A549 (cell line): Measurements from ENCODE around the gene MLLT3. TPM values are rescaled to one million over a fixed set of nuclear protein-coding genes. Genes with fewer than 3 reads are reported as not detected.

Experiments
- ATAC-seq, 2 experiments: fragments of 200-7000 bp in 1 of 2; fragments of >200 bp in 1 of 2; cut with Nextera tagmentation in 1 of 2; cut with Tn5 transposase in 1 of 2; 3 replicates each; pipeline versions ENCODE4 v1.8.0 to v1.9.1; 2018 to 2020; ENCODE audit warnings: mild to moderate bottlenecking in 1 of 2, moderate library complexity in 1 of 2
- CTCF ChIA-PET: fragments of 300-600 bp; sonication (Branson Sonifier 250); formaldehyde crosslinking; extraction: SDS; loops from one replicate; lab custom pipeline; 2021; ENCODE audit warnings: antibody characterized with exemption, inconsistent platforms; lab: Yijun Ruan, JAX
- POLR2A ChIA-PET: fragments of 350-600 bp; formaldehyde crosslinking; extraction: SDS; loops from one replicate; lab custom pipeline; 2021; ENCODE audit warnings: antibody characterized with exemption, inconsistent platforms; lab: Yijun Ruan, JAX
- DNase-seq, 2 experiments: peaks; one replicate each; pipeline versions ENCODE4 v3.0.0 to v3.0.0-alpha.2; 2011 to 2016; ENCODE audit warnings: low read depth in 1 of 2, low spot score in 1 of 2
- FAIRE-seq: peaks from 2 replicates; lab custom pipeline; 2011; peaks lifted over from hg19 to GRCh38; lab: Jason Lieb, UNC
- H3K27ac ChIP-seq, 2 experiments: fragments of >200 bp; sonication (Bioruptor Twin); formaldehyde crosslinking; 3 replicates each; pipeline ENCODE4 v1.5.1; 2016 to 2017
- H3K4me1 ChIP-seq: fragments of >200 bp; sonication (Bioruptor Twin); formaldehyde crosslinking; 3 replicates; pipeline ENCODE4 v1.6.1; 2016
- H3K4me2 ChIP-seq: fragments of >200 bp; sonication (Bioruptor Twin); formaldehyde crosslinking; 3 replicates; pipeline ENCODE4 v1.6.1; 2016
- H3K4me3 ChIP-seq: fragments of >200 bp; sonication (Bioruptor Twin); formaldehyde crosslinking; 3 replicates; pipeline ENCODE4 v1.5.1; 2016
- H3K9me3 ChIP-seq: fragments of >200 bp; sonication (Bioruptor Twin); formaldehyde crosslinking; 3 replicates; pipeline ENCODE4 v1.6.1; 2016
- BCL3 ChIP-seq: fragments of >200 bp; sonication (Bioruptor Twin); formaldehyde crosslinking; IDR thresholded peaks from 3 replicates; pipeline ENCODE4 v1.6.1; 2016
- CBX2 ChIP-seq: fragments of 200-600 bp; sonication (generic); IDR thresholded peaks from 2 replicates; pipeline ENCODE4 v1.6.1; 2016; ENCODE audit warnings: low read depth, mild to moderate bottlenecking, borderline replicate concordance
- CHD2 ChIP-seq: fragments of 150-350 bp; IDR thresholded peaks from 2 replicates; pipeline ENCODE4 v1.6.1; 2014; ENCODE audit warnings: low read length; ENCODE audit not compliant: partially characterized antibody
- ELK1 ChIP-seq: fragments of 150-350 bp; IDR thresholded peaks from 2 replicates; pipeline ENCODE4 v1.6.1; 2014; ENCODE audit warnings: low read depth, mild to moderate bottlenecking, low read length
- EP300 ChIP-seq, 2 experiments: fragments of >200 bp; sonication (Bioruptor Twin); formaldehyde crosslinking; IDR thresholded peaks; 2 replicates in 1 of 2; 3 replicates in 1 of 2; pipeline ENCODE4 v1.6.1; 2016 to 2017
- FOSB ChIP-seq: fragments of 250-450 bp; sonication (Bioruptor Pico); IDR thresholded peaks from 2 replicates; pipeline ENCODE4 v1.5.0; 2020; ENCODE audit warnings: mild to moderate bottlenecking, moderate library complexity
- FOSL2 ChIP-seq, 2 experiments: fragments of 450-650 bp in 1 of 2; fragments of >200 bp in 1 of 2; sonication (Bioruptor Twin) in 1 of 2; formaldehyde crosslinking; IDR thresholded peaks; 2 replicates each; pipeline versions ENCODE4 v1.5.0 to v1.6.1; 2016 to 2020; ENCODE audit warnings: mild to moderate bottlenecking in 1 of 2, moderate library complexity in 1 of 2
- FOXS1 ChIP-seq: fragments of 250-450 bp; sonication (Bioruptor Pico); IDR thresholded peaks from 2 replicates; pipeline ENCODE4 v1.5.0; 2020; ENCODE audit warnings: mild to moderate bottlenecking, moderate library complexity
- KDM1A ChIP-seq: fragments of 200-600 bp; sonication (generic); IDR thresholded peaks from 2 replicates; pipeline ENCODE4 v1.6.1; 2016; ENCODE audit warnings: low read depth, mild to moderate bottlenecking
- KDM5A ChIP-seq: fragments of 200-600 bp; sonication (generic); IDR thresholded peaks from 2 replicates; pipeline ENCODE4 v1.6.1; 2016; ENCODE audit warnings: antibody characterized with exemption, mild to moderate bottlenecking
- MAFK ChIP-seq: fragments of 450-650 bp; IDR thresholded peaks from 2 replicates; pipeline ENCODE4 v1.6.1; 2014; ENCODE audit not compliant: partially characterized antibody
- NPAS2 ChIP-seq: fragments of 250-450 bp; sonication (Bioruptor Pico); IDR thresholded peaks from 2 replicates; pipeline ENCODE4 v1.8.0; 2022; ENCODE audit warnings: mild to moderate bottlenecking, moderate library complexity, borderline replicate concordance
- PBX3 ChIP-seq: IDR thresholded peaks from 2 replicates; pipeline ENCODE4 v1.6.1; 2012
- POLR2A ChIP-seq: IDR thresholded peaks from 2 replicates; pipeline ENCODE4 v1.6.1; 2012; ENCODE audit warnings: mild to moderate bottlenecking, low read length
- POLR2AphosphoS2 ChIP-seq: conservative IDR thresholded peaks from 2 replicates; pipeline ENCODE4 v1.6.1; 2012; ENCODE audit warnings: low read length, improper control_type of control experiment, inconsistent platforms
- RARB ChIP-seq: fragments of 250-450 bp; sonication (Bioruptor Pico); IDR thresholded peaks from 2 replicates; pipeline ENCODE4 v1.8.0; 2021; ENCODE audit warnings: mild to moderate bottlenecking, moderate library complexity
- REST ChIP-seq: fragments of 200-600 bp; sonication (generic); IDR thresholded peaks from 2 replicates; pipeline ENCODE4 v1.6.1; 2016; ENCODE audit warnings: antibody characterized with exemption, mild to moderate bottlenecking, moderate library complexity
- RNF2 ChIP-seq: fragments of 200-600 bp; sonication (generic); IDR thresholded peaks from 2 replicates; pipeline ENCODE4 v1.6.1; 2016; ENCODE audit warnings: low read depth, mild to moderate bottlenecking, antibody characterized with exemption, moderate library complexity, borderline replicate concordance
- ZFP36 ChIP-seq: fragments of 450-650 bp; IDR thresholded peaks from 2 replicates; pipeline ENCODE4 v1.6.1; 2014; ENCODE audit warnings: borderline replicate concordance; ENCODE audit not compliant: partially characterized antibody
- ZNF302 ChIP-seq: fragments of 250-450 bp; sonication (Bioruptor Pico); IDR thresholded peaks from 2 replicates; pipeline ENCODE4 v1.9.0; 2021; ENCODE audit warnings: inconsistent platforms, mild to moderate bottlenecking, moderate library complexity
- WGBS: methylation state at CpG from one replicate; pipeline ENCODE4 v1.1.6; 2017; ENCODE audit errors: missing lambda C conversion rate; 5-methylcytosine and 5-hydroxymethylcytosine counted together
- polyA plus RNA-seq, 4 experiments: library from polyadenylated mRNA; depleted of rRNA in 3 of 4; stranded (reverse); fragments of >200 nt; fragmentation: RNase III in 1 of 4; extraction: RNeasy Plus Mini Kit Qiagen cat#74134 plus additional on column Dnase treatment in 1 of 4; gene quantifications; 2 replicates in 3 of 4; 3 replicates in 1 of 4; pipeline ENCODE4 v1.2.3, GENCODE V29; 2011 to 2017

The MLLT3 gene
- polyA plus RNA-seq, 2 of the 4 experiments (the other 2 are of a cell fraction): 14.3 to 47.6 TPM

GRCh38 chr9:20402273-20402875 lies 219.9 kb downstream of the MLLT3 start:
- H3K4me1 ChIP-seq: peaks cover 37% of the 10 kb centered on the region
- peak; percentile 54 to 77; a peak in 3 of 6 replicates for ATAC-seq
- no peak overlapping the region for H3K4me3 ChIP-seq
- no peak for TF ChIP-seq BCL3
- TF ChIP-seq FOSL2 (IDR thresholded peaks at IDR 0.05): no peak
- peak; percentile 60; the same call in 1 of the 2 replicates for TF ChIP-seq FOSL2 (CRISPR knock-in tag; IDR thresholded peaks at IDR 0.05)
- TF ChIP-seq, all 56 proteins: peak for 1
- no peak for FAIRE-seq
- ChIA-PET POLR2A (no interaction called here), CTCF (interaction anchor here (0.6 kb wide), 1 partner anchor 880 kb away, joined by 3 read pairs; no protein-coding TSS in a partner anchor)
- DNase-seq: peak in 1 of 2 experiments; percentile 21
- Histone ChIP-seq H3K27ac (no peak overlapping the region), H3K9me3 (no peaks in the 10 kb centered on the region), H3K4me2 (peak overlapping the region; percentile 26)
- 72% methylated on average over 4 of the region's 4 CpGs for WGBS

GRCh38 chr9:20398536-20399338 lies 223.6 kb downstream of the MLLT3 start:
- 79% methylated on average over 8 of the region's 8 CpGs for WGBS
- no peak overlapping the region for H3K27ac ChIP-seq
- CTCF ChIA-PET: interaction anchor here (0.7 kb wide), 1 partner anchor 244 kb away, joined by 3 read pairs; no protein-coding TSS in a partner anchor
- peaks cover 20% of the 10 kb centered on the region for H3K4me1 ChIP-seq
- H3K4me3 ChIP-seq: no peak overlapping the region
- no peaks in the 10 kb centered on the region for H3K9me3 ChIP-seq
- TF ChIP-seq POLR2A (no peak), REST (no peak), CHD2 (no peak)
- ATAC-seq: no peak
- no peak for FAIRE-seq
- POLR2A ChIA-PET: no interaction called here
- no peak overlapping the region for H3K4me2 ChIP-seq
- no peak for DNase-seq

- Histone ChIP-seq H3K4me3 (no peak overlapping the region), H3K9me3 (no peaks in the 10 kb centered on the region), H3K4me2 (no peak overlapping the region), H3K27ac (no peak overlapping the region), H3K4me1 (peaks cover 13% of the 10 kb centered on the region)
- ChIA-PET CTCF (no interaction called here), POLR2A (no interaction called here)
- TF ChIP-seq KDM1A (no peak), POLR2AphosphoS2 (no peak), CBX2 (no peak), EP300 (IDR thresholded peaks at IDR 0.05) (no peak), FOSB (CRISPR knock-in tag) (no peak), NPAS2 (CRISPR knock-in tag) (no peak), ZFP36 (no peak), RARB (CRISPR knock-in tag) (no peak), ELK1 (no peak), MAFK (no peak), ZNF302 (no peak), RNF2 (no peak), PBX3 (no peak), FOXS1 (CRISPR knock-in tag) (no peak), KDM5A (no peak)
- no peak for ATAC-seq
- FAIRE-seq: no peak
- 79% methylated on average over 4 of the region's 4 CpGs for WGBS
- no peak for DNase-seq
These were observed 225.0 kb downstream of the MLLT3 start for GRCh38 chr9:20397348-20397747.
